NCI-H510A (cell line): ENCODE measurements around the gene FOXQ1.
"Not testable (repeated sequence)": the region's sequence is repeated elsewhere in the genome, so short reads cannot be mapped to it uniquely, and the experiment has no call there.

Experiments
- DNase-seq: peaks from one replicate; lab custom pipeline; 2025; lab: John Stamatoyannopoulos, UW

FOXQ1 gene

GRCh38 chr6:1322156-1322555 lies 10.3 kb downstream of the FOXQ1 start:
- DNase-seq: no peak

GRCh38 chr6:1322696-1323219 lies 10.9 kb downstream of the FOXQ1 start:
- no peak for DNase-seq

GRCh38 chr6:1324936-1325335 lies 13.0 kb downstream of the FOXQ1 start:
- no peak for DNase-seq

- DNase-seq: no peak
Observed at GRCh38 chr6:1325461-1326309, 13.8 kb downstream of the FOXQ1 start.

GRCh38 chr6:1326535-1327121 lies 14.7 kb downstream of the FOXQ1 start:
- DNase-seq: no peak

GRCh38 chr6:1327630-1328029 lies 15.7 kb downstream of the FOXQ1 start:
- DNase-seq: no peak

- no peak for DNase-seq
Observed at GRCh38 chr6:1328129-1328800, 16.4 kb downstream of the FOXQ1 start.

GRCh38 chr6:1329708-1330107 lies 17.8 kb downstream of the FOXQ1 start:
- no peak for DNase-seq

- no peak for DNase-seq
Observed at GRCh38 chr6:1334684-1335083, 22.8 kb downstream of the FOXQ1 start.

- DNase-seq: no peak
Observed at GRCh38 chr6:1335367-1336037, 23.6 kb downstream of the FOXQ1 start.

GRCh38 chr6:1336246-1336843 lies 24.4 kb downstream of the FOXQ1 start:
- no peak for DNase-seq

- no peak for DNase-seq
Observed at GRCh38 chr6:1337791-1338190, 25.9 kb downstream of the FOXQ1 start.

GRCh38 chr6:1346101-1346500 lies 34.2 kb downstream of the FOXQ1 start:
- DNase-seq: no peak

- DNase-seq: no peak
Observed at GRCh38 chr6:1346558-1347091, 34.7 kb downstream of the FOXQ1 start.

- no peak for DNase-seq
Observed at GRCh38 chr6:1347161-1347560, 35.3 kb downstream of the FOXQ1 start.

- DNase-seq: no peak
Observed at GRCh38 chr6:1348675-1349074, 36.8 kb downstream of the FOXQ1 start.

GRCh38 chr6:1349655-1350054 lies 37.8 kb downstream of the FOXQ1 start:
- DNase-seq: no peak

GRCh38 chr6:1351381-1352008 lies 39.6 kb downstream of the FOXQ1 start:
- no peak for DNase-seq

- not testable (repeated sequence) for DNase-seq
Observed at GRCh38 chr6:1355068-1355467, 43.2 kb downstream of the FOXQ1 start.

- DNase-seq: not testable (repeated sequence)
Observed at GRCh38 chr6:1361717-1362116, 49.8 kb downstream of the FOXQ1 start.

GRCh38 chr6:1362643-1363042 lies 50.7 kb downstream of the FOXQ1 start:
- DNase-seq: no peak
